LNCaP clone FGC (cell line): ENCODE data around the gene RDH8.

Source experiments
- DNase-seq: peaks from one replicate; pipeline ENCODE4 v3.0.0-alpha.2; 2011; ENCODE audit warnings: low read depth
- H3K4me3 ChIP-seq: 2 replicates; pipeline ENCODE4 v1.5.1; 2011; ENCODE audit warnings: mild to moderate bottlenecking, low read depth, low read length, control low read depth
- TF ChIP-seq, protein P1 (sequence below): IDR thresholded peaks from 2 replicates; pipeline ENCODE4 v1.5.1; 2012; ENCODE audit warnings: mild to moderate bottlenecking; ENCODE audit not compliant: control insufficient read depth, insufficient read depth; ENCODE audit errors: extremely low read depth

RDH8 gene

DNA sequence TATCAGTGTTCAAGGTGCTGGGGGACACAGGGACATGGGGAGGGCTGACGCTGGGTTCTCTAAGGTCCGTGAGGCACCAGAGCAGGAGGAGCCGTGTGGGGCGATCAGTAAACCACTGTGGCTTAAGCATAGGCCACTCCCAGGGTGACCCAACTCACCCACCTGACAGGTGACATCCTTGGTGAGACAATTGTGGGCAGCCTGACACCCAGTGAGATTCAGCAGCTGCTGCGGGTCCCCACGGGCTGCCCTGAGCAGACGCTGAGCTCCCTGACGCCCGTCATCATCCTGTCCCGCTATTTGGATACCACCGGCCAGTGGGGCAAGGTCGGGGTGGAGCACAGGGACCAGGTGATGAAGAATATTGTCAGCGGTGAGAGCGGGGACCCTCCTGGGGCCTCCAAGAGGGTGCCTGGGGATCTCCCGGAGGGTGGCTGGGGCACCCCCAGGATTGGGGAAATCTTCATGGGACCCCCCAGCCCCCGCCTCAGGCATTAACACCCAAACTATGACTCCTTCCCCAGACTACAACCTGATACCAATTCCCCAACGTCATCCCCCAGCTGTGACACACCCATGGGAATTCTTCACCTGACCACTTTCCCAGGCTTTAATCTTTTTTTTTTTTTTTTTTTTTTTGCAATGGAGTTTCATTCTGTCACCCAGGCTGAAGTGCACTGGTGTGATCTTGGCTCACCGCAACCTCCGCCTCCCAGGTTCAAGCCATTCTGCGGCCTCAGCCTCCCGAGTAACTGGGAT lies 39.5 kb downstream of the RDH8 start:
- no peak for DNase-seq
- H3K4me3 ChIP-seq, result no peak overlapping the region
- TF ChIP-seq, protein P1, sequence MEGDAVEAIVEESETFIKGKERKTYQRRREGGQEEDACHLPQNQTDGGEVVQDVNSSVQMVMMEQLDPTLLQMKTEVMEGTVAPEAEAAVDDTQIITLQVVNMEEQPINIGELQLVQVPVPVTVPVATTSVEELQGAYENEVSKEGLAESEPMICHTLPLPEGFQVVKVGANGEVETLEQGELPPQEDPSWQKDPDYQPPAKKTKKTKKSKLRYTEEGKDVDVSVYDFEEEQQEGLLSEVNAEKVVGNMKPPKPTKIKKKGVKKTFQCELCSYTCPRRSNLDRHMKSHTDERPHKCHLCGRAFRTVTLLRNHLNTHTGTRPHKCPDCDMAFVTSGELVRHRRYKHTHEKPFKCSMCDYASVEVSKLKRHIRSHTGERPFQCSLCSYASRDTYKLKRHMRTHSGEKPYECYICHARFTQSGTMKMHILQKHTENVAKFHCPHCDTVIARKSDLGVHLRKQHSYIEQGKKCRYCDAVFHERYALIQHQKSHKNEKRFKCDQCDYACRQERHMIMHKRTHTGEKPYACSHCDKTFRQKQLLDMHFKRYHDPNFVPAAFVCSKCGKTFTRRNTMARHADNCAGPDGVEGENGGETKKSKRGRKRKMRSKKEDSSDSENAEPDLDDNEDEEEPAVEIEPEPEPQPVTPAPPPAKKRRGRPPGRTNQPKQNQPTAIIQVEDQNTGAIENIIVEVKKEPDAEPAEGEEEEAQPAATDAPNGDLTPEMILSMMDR, result no peak

DNA sequence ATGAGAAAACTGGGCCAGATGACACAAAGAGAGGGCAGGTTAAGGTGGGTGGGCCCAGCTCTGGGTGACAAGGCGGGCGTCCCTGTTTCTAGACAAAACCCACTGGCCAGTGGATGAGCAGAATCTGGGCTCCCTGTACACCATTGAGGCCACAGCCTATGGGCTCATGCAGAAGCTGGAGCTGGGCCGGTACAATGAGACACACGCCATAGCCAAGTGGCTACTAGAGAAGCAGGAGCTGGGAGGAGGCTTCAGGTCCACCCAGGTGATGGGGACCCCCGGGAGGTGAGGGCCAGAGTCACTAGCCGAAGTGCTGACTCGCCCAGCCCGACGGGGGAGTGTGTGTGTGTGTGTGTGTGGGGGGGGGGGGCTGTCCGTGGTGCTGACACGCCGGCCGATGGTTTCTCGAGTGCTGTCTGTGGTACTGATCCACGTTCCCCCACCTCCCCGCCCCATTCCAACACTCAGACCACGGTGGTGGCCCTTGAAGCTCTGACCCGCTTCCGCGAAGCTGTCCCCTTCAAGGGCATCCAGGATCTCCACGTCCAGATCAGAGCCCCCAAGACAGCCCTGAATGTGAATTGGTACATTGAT lies 48.5 kb downstream of the RDH8 start:
- no peak for DNase-seq
- TF ChIP-seq, protein P1, result no peak
- no peak overlapping the region for H3K4me3 ChIP-seq

DNA sequence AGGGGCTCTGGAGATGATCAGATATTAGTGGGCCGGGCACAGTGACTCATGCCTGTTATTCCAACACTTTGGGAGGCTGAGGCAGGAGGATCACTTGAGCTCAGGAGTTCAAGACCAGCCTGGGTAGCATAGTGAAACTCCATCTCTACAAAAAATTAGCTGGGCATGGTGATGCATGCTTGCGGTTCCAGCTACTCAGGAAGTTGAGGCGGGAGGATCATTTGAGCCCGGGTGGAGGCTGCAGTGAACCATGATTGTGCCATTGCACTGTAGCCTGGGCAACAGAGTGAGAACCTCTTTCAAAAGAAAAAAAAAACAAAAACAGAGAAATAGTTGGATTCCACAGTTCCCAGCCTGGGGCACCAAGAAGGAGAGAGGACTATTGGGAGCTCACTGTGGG lies 54.9 kb downstream of the RDH8 start:
- DNase-seq, result no peak
- TF ChIP-seq, protein P1, result no peak

DNA sequence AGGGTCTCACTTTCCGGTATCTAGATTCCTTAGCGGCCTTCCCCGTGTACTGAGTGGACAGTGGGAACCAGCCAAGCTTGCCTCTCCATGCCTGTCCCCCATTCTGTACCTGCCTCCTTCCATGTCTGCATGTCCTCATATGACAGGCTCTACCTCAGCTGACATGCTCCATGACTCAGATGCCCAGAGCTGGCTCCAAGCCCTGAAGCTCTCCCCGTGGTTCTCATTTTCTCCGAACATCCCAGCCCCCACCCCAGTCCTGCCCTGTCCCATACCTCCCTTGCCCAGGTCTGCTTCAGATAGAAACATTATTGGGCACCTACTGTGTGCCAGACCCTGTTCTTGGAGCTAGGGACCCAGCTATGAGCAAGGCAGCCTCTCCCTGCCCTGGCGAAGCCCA lies 55.8 kb downstream of the RDH8 start:
- no peak for DNase-seq
- no peak overlapping the region for H3K4me3 ChIP-seq
- TF ChIP-seq, protein P1, result no peak

More for the DNA sequence above, 54.9 kb downstream of the RDH8 start:
- no peak overlapping the region for H3K4me3 ChIP-seq

DNA sequence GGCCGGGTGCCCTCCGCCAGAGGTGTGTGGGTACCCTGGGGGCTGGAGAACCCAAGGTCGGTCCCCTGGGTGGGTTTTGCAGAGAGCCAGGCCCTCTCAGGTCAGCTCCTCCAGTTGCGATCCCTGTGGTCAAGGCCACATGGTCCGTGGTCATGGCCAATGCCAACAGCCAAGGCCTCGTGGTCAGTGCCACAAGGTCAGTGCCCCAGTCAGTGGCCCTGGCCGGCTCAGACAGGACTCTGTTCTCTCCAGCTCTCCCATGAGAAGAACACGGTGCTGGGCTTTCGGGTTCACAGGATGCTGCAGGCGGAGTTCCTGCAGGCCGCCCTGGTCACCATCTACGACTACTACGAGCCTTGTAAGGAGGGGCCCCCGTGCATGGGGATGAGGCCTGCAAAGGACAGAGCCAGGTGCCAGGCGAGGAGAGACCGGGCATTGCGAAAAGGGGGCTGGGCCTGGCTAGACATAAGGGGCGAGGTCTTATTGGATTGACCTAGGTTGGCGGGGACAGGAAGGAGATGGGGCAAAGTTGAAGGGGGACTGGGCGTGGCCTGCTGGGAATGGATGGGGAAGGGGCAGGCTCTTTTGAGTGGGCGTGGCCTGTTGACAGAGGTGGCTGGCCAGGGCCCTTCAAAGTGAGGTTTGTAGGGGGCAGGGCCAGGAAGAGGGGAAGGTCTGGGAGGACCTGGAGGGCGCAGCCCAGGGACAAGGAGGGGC lies 57.6 kb downstream of the RDH8 start:
- no peak for DNase-seq
- no peak overlapping the region for H3K4me3 ChIP-seq
- TF ChIP-seq, protein P1, result no peak
